H9 (cell line): ENCODE data around the gene GJB4. TPM values are rescaled to one million over a fixed set of nuclear protein-coding genes. Genes with fewer than 3 reads are reported as not detected.

Experiments used
- total RNA-seq: library from RNA; stranded (reverse); gene quantifications from 2 replicates; pipeline ENCODE4 v1.2.1, GENCODE V29; 2021

The GJB4 gene
- total RNA-seq, 1 experiment from 2014 or later: not detected

Other genes starting within 250 kb of the GJB4 start
- 0.22 and 0.26 TPM in 2 replicates for gene GJB5, start 4.7 kb upstream of the GJB4 start, total RNA-seq
- 0.96 and 1.1 TPM in 2 replicates for gene GJB3, start 21.5 kb downstream of the GJB4 start, total RNA-seq
- gene GJA4, start 33.3 kb downstream of the GJB4 start, total RNA-seq: 1.4 and 2.1 TPM in 2 replicates
- gene SMIM12, start 100.0 kb downstream of the GJB4 start, total RNA-seq: 40.9 TPM in 2 replicates
- 5.9 and 7.3 TPM in 2 replicates for gene DLGAP3, start 169.9 kb downstream of the GJB4 start, total RNA-seq
- gene TMEM35B, start 225.6 kb downstream of the GJB4 start, total RNA-seq: 6.9 and 7.7 TPM in 2 replicates